ENCODE measurements around the gene WDFY3. TPM values are rescaled to one million over a fixed set of nuclear protein-coding genes. Genes with fewer than 3 reads are reported as not detected.

Gene WDFY3
- total and polyA plus RNA-seq, 9 of the 15 experiments (the other 6 are each of a cell fraction or from before 2014, with no cell fraction given): 0.58 to 13.5 (median 9.4) TPM

- TF ChIP-seq NKRF (IDR thresholded peaks at IDR 0.05; ENCODE audit: borderline replicate concordance) (no peak), PREB (CRISPR knock-in tag; IDR thresholded peaks at IDR 0.05) (no peak), HINFP (tag; conservative IDR thresholded peaks at IDR 0.05; ENCODE audit: low read depth) (no peak), GTF2F1 (IDR thresholded peaks at IDR 0.05; ENCODE audit: low read depth, low read length) (no peak), MEIS2 (IDR thresholded peaks at IDR 0.05; ENCODE audit: partially characterized antibody) (no peak)
These were observed 317.4 kb downstream of the WDFY3 start (continued) for GRCh38 chr4:84648863-84649647.
